ENCODE results near the gene C1orf115. TPM values are rescaled to one million over a fixed set of nuclear protein-coding genes. Genes with fewer than 3 reads are reported as not detected.
A peak's percentile ranks its signal among the peaks of the same experiment; 100 is the strongest.

Gene C1orf115
- polyA plus RNA-seq, 3 donors = 0.47 to 3.1 (median 1.9) TPM

DNA sequence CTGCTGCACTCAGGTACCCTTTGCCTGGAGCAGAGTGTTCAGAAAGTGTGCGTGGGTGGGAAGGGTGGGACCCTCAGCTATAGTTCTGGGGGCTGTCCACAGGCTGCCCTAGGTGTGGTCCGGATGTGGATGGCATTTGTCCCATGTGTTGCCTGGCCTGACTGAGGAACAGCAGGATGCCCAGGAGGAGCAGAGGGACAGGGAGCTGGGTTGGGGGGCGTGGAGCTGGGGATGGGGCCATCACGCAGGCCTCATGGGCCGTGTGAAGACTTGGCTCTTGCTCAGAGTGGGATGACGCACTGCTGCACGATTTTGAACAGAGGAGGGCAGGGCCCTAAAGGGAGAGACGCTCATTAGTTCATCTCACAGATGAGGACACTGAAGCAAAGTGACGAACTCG is 17.0 kb downstream of the C1orf115 start:
- no peak overlapping the region for H3K27ac ChIP-seq (ENCODE audit: low read depth in 1 of 2, low read length in 2 of 2)
- no peak overlapping the region for H3K4me2 ChIP-seq (replicated peaks; ENCODE audit: extremely low read depth, low read length, poor library complexity, severe bottlenecking)
- no peak for DNase-seq
- intact Hi-C loops (cut with micrococcal nuclease) = no loop called here
- H3K9me3 ChIP-seq (replicated peaks in 1 of 2; ENCODE audit: control insufficient read depth in 1 of 2, insufficient read depth in 1 of 2, low read length in 2 of 2) = no peaks in the 10 kb centered on the region
- no peaks in the 10 kb centered on the region for H4K20me1 ChIP-seq (ENCODE audit: insufficient read depth, low read length)
- TF ChIP-seq, protein P1, sequence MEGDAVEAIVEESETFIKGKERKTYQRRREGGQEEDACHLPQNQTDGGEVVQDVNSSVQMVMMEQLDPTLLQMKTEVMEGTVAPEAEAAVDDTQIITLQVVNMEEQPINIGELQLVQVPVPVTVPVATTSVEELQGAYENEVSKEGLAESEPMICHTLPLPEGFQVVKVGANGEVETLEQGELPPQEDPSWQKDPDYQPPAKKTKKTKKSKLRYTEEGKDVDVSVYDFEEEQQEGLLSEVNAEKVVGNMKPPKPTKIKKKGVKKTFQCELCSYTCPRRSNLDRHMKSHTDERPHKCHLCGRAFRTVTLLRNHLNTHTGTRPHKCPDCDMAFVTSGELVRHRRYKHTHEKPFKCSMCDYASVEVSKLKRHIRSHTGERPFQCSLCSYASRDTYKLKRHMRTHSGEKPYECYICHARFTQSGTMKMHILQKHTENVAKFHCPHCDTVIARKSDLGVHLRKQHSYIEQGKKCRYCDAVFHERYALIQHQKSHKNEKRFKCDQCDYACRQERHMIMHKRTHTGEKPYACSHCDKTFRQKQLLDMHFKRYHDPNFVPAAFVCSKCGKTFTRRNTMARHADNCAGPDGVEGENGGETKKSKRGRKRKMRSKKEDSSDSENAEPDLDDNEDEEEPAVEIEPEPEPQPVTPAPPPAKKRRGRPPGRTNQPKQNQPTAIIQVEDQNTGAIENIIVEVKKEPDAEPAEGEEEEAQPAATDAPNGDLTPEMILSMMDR (IDR thresholded peaks at IDR 0.05) = no peak
- no peak overlapping the region for H3K9ac ChIP-seq (ENCODE audit: insufficient read depth, low read length, poor library complexity, severe bottlenecking)
- 95% methylated on average over 8 of the region's 10 CpGs for WGBS (ENCODE audit: insufficient coverage)
- no peak overlapping the region for H2AFZ ChIP-seq (ENCODE audit: insufficient read depth, low read depth, low read length, poor library complexity, severe bottlenecking)
- H3K36me3 ChIP-seq (replicated peaks in 1 of 2; ENCODE audit: control insufficient read depth in 1 of 2, insufficient read depth in 2 of 2, low read length in 2 of 2) = no peaks in the 10 kb centered on the region
- peaks cover 0 to 7% (median 3%) of the 10 kb centered on the region in 3 donors for H3K27me3 Mint-ChIP-seq (ENCODE audit: low read depth in 3 of 3)
- H3K27me3 ChIP-seq (ENCODE audit: control insufficient read depth in 2 of 2, insufficient read depth in 2 of 2, low read length in 2 of 2) = no peaks in the 10 kb centered on the region
- H3K36me3 Mint-ChIP-seq = no peaks in the 10 kb centered on the region
- H3K27ac Mint-ChIP-seq = no peak overlapping the region
- H3K79me2 ChIP-seq (ENCODE audit: insufficient read depth, low read length) = no peaks in the 10 kb centered on the region
- H3K4me3 Mint-ChIP-seq = no peak overlapping the region
- no peak overlapping the region for H3K4me3 ChIP-seq (replicated peaks in 1 of 3; ENCODE audit: low read depth in 2 of 3, low read length in 3 of 3)
- peaks cover 29% of the 10 kb centered on the region for H3K4me1 Mint-ChIP-seq
- peaks cover 26 to 31% of the 10 kb centered on the region in 2 donors for H3K4me1 ChIP-seq (ENCODE audit: control insufficient read depth in 1 of 2, insufficient read depth in 2 of 2, low read length in 2 of 2)
- peaks cover 0 to 3% (median 0%) of the 10 kb centered on the region in 7 donors for H3K9me3 Mint-ChIP-seq

DNA sequence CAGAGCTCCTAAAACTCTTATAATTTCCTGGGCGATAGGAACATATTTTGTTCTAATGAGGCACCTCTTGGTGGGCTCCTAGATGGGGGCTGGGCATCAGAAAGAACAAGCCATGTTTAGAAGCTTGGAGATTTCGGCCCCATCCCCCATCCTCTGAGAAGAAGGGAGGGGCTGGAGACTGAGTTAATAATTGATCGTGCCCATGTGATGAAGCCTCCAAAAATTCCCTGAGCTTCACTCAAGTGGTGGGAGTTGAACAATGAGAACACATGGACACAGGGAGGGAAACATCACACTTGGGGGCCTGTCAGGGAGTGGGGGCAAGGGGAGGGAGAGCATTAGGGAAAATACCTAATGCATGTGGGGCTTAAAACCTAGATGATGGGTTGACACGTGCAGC is 18.1 kb downstream of the C1orf115 start:
- DNase-seq = no peak
- Mint-ChIP-seq H3K9me3 (peaks cover 0 to 3% (median 0%) of the 10 kb centered on the region in 7 donors), H3K4me1 (peaks cover 18% of the 10 kb centered on the region), H3K4me3 (no peak overlapping the region), H3K36me3 (no peaks in the 10 kb centered on the region), H3K27me3 (ENCODE audit: low read depth in 3 of 3) (peaks cover 0 to 7% (median 1%) of the 10 kb centered on the region in 3 donors), H3K27ac (peak overlapping the region in 1 of 7 donors; percentile 40)
- Histone ChIP-seq H3K36me3 (replicated peaks in 1 of 2; ENCODE audit: control insufficient read depth in 1 of 2, insufficient read depth in 2 of 2, low read length in 2 of 2) (no peaks in the 10 kb centered on the region), H3K4me3 (replicated peaks in 1 of 3; ENCODE audit: low read depth in 2 of 3, low read length in 3 of 3) (no peak overlapping the region), H2AFZ (ENCODE audit: insufficient read depth, low read depth, low read length, poor library complexity, severe bottlenecking) (no peak overlapping the region), H3K79me2 (ENCODE audit: insufficient read depth, low read length) (no peaks in the 10 kb centered on the region), H3K9me3 (replicated peaks in 1 of 2; ENCODE audit: control insufficient read depth in 1 of 2, insufficient read depth in 1 of 2, low read length in 2 of 2) (no peaks in the 10 kb centered on the region), H3K27me3 (ENCODE audit: control insufficient read depth in 2 of 2, insufficient read depth in 2 of 2, low read length in 2 of 2) (no peaks in the 10 kb centered on the region), H3K4me1 (ENCODE audit: control insufficient read depth in 1 of 2, insufficient read depth in 2 of 2, low read length in 2 of 2) (peaks cover 16 to 20% of the 10 kb centered on the region in 2 donors), H3K9ac (ENCODE audit: insufficient read depth, low read length, poor library complexity, severe bottlenecking) (no peak overlapping the region), H3K4me2 (replicated peaks; ENCODE audit: extremely low read depth, low read length, poor library complexity, severe bottlenecking) (no peak overlapping the region), H4K20me1 (ENCODE audit: insufficient read depth, low read length) (no peaks in the 10 kb centered on the region), H3K27ac (ENCODE audit: low read depth in 1 of 2, low read length in 2 of 2) (no peak overlapping the region)
- TF ChIP-seq, protein P1 (IDR thresholded peaks at IDR 0.05) = no peak
- intact Hi-C loops (cut with micrococcal nuclease) = no loop called here
- no CpG with 5 or more reads among the region's 4 CpGs for whole genome bisulfite sequencing (ENCODE audit: insufficient coverage)

Measured in CD14-positive monocyte (primary cell).